H9 (cell line): Measurements from ENCODE around the gene NRCAM. TPM values are rescaled to one million over a fixed set of nuclear protein-coding genes. Genes with fewer than 3 reads are reported as not detected.

Experiments used
- DNase-seq: peaks from one replicate; pipeline ENCODE4 v3.0.0-alpha.2; 2017
- H2AFZ ChIP-seq: one replicate; pipeline ENCODE4 v1.6.1; 2013; ENCODE audit warnings: mild to moderate bottlenecking, low read length, control low read depth, moderate library complexity
- H2AK5ac ChIP-seq: 2 replicates; pipeline ENCODE4 v1.6.1; 2013; ENCODE audit warnings: low read length, control low read depth, mixed read lengths; ENCODE audit not compliant: insufficient read length
- H2BK120ac ChIP-seq: one replicate; pipeline ENCODE4 v1.6.1; 2013; ENCODE audit warnings: low read depth, mild to moderate bottlenecking, low read length, control low read depth, inconsistent platforms; ENCODE audit not compliant: poor library complexity, severe bottlenecking
- H2BK12ac ChIP-seq: 2 replicates; pipeline ENCODE4 v1.6.1; 2013; ENCODE audit warnings: low read length, control low read depth, mixed read lengths, low read depth; ENCODE audit not compliant: insufficient read length
- H2BK15ac ChIP-seq: 2 replicates; pipeline ENCODE4 v1.6.1; 2013; ENCODE audit warnings: low read depth, low read length, control low read depth
- H2BK20ac ChIP-seq: one replicate; pipeline ENCODE4 v1.6.1; 2013; ENCODE audit warnings: low read depth, mild to moderate bottlenecking, low read length, control low read depth, inconsistent platforms; ENCODE audit not compliant: poor library complexity, severe bottlenecking
- H2BK5ac ChIP-seq: 2 replicates; pipeline ENCODE4 v1.6.1; 2013; ENCODE audit warnings: low read length, control low read depth, mixed read lengths; ENCODE audit not compliant: insufficient read length
- H3K14ac ChIP-seq: 2 replicates; pipeline ENCODE4 v1.6.1; 2013; ENCODE audit warnings: low read length, control low read depth; ENCODE audit not compliant: insufficient read depth
- H3K18ac ChIP-seq: 2 replicates; pipeline ENCODE4 v1.6.1; 2013; ENCODE audit warnings: low read depth, mild to moderate bottlenecking, mixed read lengths, low read length, control low read depth; ENCODE audit not compliant: insufficient read length
- H3K23ac ChIP-seq: 2 replicates; pipeline ENCODE4 v1.6.1; 2013; ENCODE audit warnings: low read length, control low read depth, mixed read lengths, low read depth; ENCODE audit not compliant: insufficient read length
- H3K23me2 ChIP-seq: 2 replicates; pipeline ENCODE4 v1.6.1; 2013; ENCODE audit warnings: low read depth, mild to moderate bottlenecking, mixed read lengths, low read length, control low read depth; ENCODE audit not compliant: insufficient read length, poor library complexity, severe bottlenecking
- H3K27ac ChIP-seq: 2 replicates; pipeline ENCODE4 v1.5.1; 2013; ENCODE audit warnings: low read length, control low read depth, mixed read lengths, low read depth; ENCODE audit not compliant: insufficient read length
- H3K27me3 ChIP-seq: 2 replicates; pipeline ENCODE4 v1.6.1; 2013; ENCODE audit warnings: low read length, control low read depth, inconsistent platforms; ENCODE audit not compliant: insufficient read depth
- H3K4ac ChIP-seq: 2 replicates; pipeline ENCODE4 v1.6.1; 2013; ENCODE audit warnings: low read depth, mild to moderate bottlenecking, control low read depth, inconsistent platforms, low read length, moderate library complexity
- H3K4me1 ChIP-seq: 2 replicates; pipeline ENCODE4 v1.6.1; 2013; ENCODE audit warnings: low read length, control low read depth, inconsistent platforms; ENCODE audit not compliant: insufficient read depth
- H3K4me2 ChIP-seq: 2 replicates; pipeline ENCODE4 v1.6.1; 2013; ENCODE audit warnings: low read length, control low read depth, mixed read lengths; ENCODE audit not compliant: insufficient read length, insufficient read depth
- H3K56ac ChIP-seq: 2 replicates; pipeline ENCODE4 v1.6.1; 2013; ENCODE audit warnings: low read depth, mild to moderate bottlenecking, mixed read lengths, low read length, control low read depth; ENCODE audit not compliant: insufficient read length
- H3K79me1 ChIP-seq: 2 replicates; pipeline ENCODE4 v1.6.1; 2013; ENCODE audit warnings: low read depth, mild to moderate bottlenecking, moderate library complexity, low read length, control low read depth, inconsistent platforms; ENCODE audit not compliant: insufficient read depth, poor library complexity, severe bottlenecking
- H3K79me2 ChIP-seq: 2 replicates; pipeline ENCODE4 v1.6.1; 2013; ENCODE audit warnings: low read length, control low read depth, inconsistent platforms; ENCODE audit not compliant: insufficient read depth
- H3K9ac ChIP-seq: 2 replicates; pipeline ENCODE4 v1.6.1; 2013; ENCODE audit warnings: low read length, control low read depth, mixed read lengths; ENCODE audit not compliant: insufficient read length; ENCODE audit errors: extremely low read depth
- H3K9me3 ChIP-seq: one replicate; pipeline ENCODE4 v1.6.1; 2013; ENCODE audit warnings: low read depth, low read length, inconsistent platforms; ENCODE audit not compliant: control insufficient read depth
- H3T11ph ChIP-seq: one replicate; pipeline ENCODE4 v1.6.1; 2013; ENCODE audit warnings: mild to moderate bottlenecking, low read length, control low read depth, inconsistent platforms
- H4K20me1 ChIP-seq: one replicate; pipeline ENCODE4 v1.6.1; 2013; ENCODE audit not compliant: control insufficient read depth, insufficient read length, insufficient read depth
- H4K5ac ChIP-seq: 2 replicates; pipeline ENCODE4 v1.6.1; 2013; ENCODE audit warnings: low read depth, mild to moderate bottlenecking, mixed read lengths, low read length, control low read depth; ENCODE audit not compliant: insufficient read length
- H4K8ac ChIP-seq: replicated peaks from 2 replicates; pipeline ENCODE4 v1.6.1; 2013; ENCODE audit warnings: low read length, control low read depth, mixed read lengths, low read depth; ENCODE audit not compliant: insufficient read length
- H4K91ac ChIP-seq: 2 replicates; pipeline ENCODE4 v1.6.1; 2013; ENCODE audit warnings: low read depth, mild to moderate bottlenecking, moderate library complexity, mixed read lengths, low read length, control low read depth; ENCODE audit not compliant: insufficient read length
- H3K27ac Mint-ChIP-seq, 3 experiments: 2 replicates in 2 of 3; 3 replicates in 1 of 3; pipeline ENCODE4 v1.8.0; 2020 to 2021; ENCODE audit warnings: mixed read lengths in 3 of 3, mild to moderate bottlenecking in 1 of 3, moderate library complexity in 1 of 3
- H3K27me3 Mint-ChIP-seq: 2 replicates; pipeline ENCODE4 v1.8.0; 2021; ENCODE audit warnings: low read depth, mild to moderate bottlenecking, moderate library complexity, mixed read lengths
- H3K36me3 Mint-ChIP-seq, 3 experiments: 2 replicates in 2 of 3; 3 replicates in 1 of 3; pipeline ENCODE4 v1.8.0; 2020 to 2021; ENCODE audit warnings: low read depth in 3 of 3, mixed read lengths in 3 of 3; ENCODE audit not compliant: insufficient read depth in 1 of 3
- H3K4me1 Mint-ChIP-seq, 2 experiments: 2 replicates each; pipeline ENCODE4 v1.8.0; 2020; ENCODE audit warnings: mixed read lengths in 2 of 2
- H3K4me3 Mint-ChIP-seq, 2 experiments: 2 replicates in 1 of 2; 3 replicates in 1 of 2; pipeline ENCODE4 v1.8.0; 2020 to 2021; ENCODE audit warnings: mild to moderate bottlenecking in 2 of 2, mixed read lengths in 2 of 2, moderate library complexity in 1 of 2
- H3K9me3 Mint-ChIP-seq, 2 experiments: 2 replicates in 1 of 2; 3 replicates in 1 of 2; pipeline ENCODE4 v1.8.0; 2020; ENCODE audit warnings: mild to moderate bottlenecking in 2 of 2, mixed read lengths in 2 of 2, moderate library complexity in 1 of 2
- WGBS: extraction: QIAGEN DNeasy Blood & Tissue Kit; methylation state at CpG from one replicate; pipeline ENCODE4 v1.1.7; 2013; ENCODE audit warnings: missing lambda C conversion rate, low lambda C conversion rate, mixed read lengths; ENCODE audit not compliant: insufficient read length; ENCODE audit errors: extremely low coverage; 5-methylcytosine and 5-hydroxymethylcytosine counted together
- total RNA-seq: library from RNA; stranded (reverse); gene quantifications from 2 replicates; pipeline ENCODE4 v1.2.1, GENCODE V29; 2021
- TF ChIP-seq, protein P1 (sequence below): fragments of 200-600 bp; sonication (generic); conservative IDR thresholded peaks from 3 replicates; pipeline ENCODE4 v1.8.0; 2021; ENCODE audit warnings: antibody characterized with exemption, mild to moderate bottlenecking

Gene NRCAM
- total RNA-seq, 1 experiment from 2014 or later: 2.3 TPM

DNA sequence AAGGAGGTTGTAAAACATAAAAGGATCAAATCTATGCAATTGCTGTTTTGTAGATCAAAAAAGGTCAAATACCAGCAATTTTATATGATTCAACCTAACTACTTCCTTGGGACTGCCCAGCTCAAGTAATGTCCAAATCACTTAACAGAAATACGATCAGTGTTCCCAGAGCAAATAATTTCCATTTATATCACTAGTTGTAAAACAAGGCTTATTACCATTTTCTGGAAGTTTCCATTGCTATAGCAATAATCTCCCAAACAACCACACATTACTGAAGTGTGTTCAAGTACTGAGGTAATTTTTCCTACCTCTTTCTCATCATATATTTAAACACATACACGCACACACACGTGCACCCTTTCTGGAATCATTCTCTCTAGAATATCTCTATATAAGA, 123.3 kb downstream of the NRCAM start:
- Histone ChIP-seq H3K27me3 (no peaks in the 10 kb centered on the region), H2BK15ac (no peak overlapping the region), H3T11ph (no peak overlapping the region), H2BK5ac (no peak overlapping the region), H4K91ac (no peak overlapping the region), H4K8ac (no peak overlapping the region), H4K5ac (no peak overlapping the region), H3K4ac (no peak overlapping the region), H2BK20ac (no peak overlapping the region), H2AFZ (no peak overlapping the region), H3K4me2 (no peak overlapping the region), H2AK5ac (no peak overlapping the region), H2BK12ac (no peak overlapping the region), H3K14ac (no peak overlapping the region), H3K4me1 (no peaks in the 10 kb centered on the region), H3K9ac (no peak overlapping the region), H3K79me1 (no peaks in the 10 kb centered on the region), H3K23me2 (no peaks in the 10 kb centered on the region), H3K56ac (no peak overlapping the region), H3K18ac (no peak overlapping the region), H2BK120ac (no peak overlapping the region), H3K23ac (no peak overlapping the region), H3K9me3 (no peaks in the 10 kb centered on the region), H3K27ac (no peak overlapping the region), H4K20me1 (no peaks in the 10 kb centered on the region), H3K79me2 (no peaks in the 10 kb centered on the region)
- TF ChIP-seq, protein P1, sequence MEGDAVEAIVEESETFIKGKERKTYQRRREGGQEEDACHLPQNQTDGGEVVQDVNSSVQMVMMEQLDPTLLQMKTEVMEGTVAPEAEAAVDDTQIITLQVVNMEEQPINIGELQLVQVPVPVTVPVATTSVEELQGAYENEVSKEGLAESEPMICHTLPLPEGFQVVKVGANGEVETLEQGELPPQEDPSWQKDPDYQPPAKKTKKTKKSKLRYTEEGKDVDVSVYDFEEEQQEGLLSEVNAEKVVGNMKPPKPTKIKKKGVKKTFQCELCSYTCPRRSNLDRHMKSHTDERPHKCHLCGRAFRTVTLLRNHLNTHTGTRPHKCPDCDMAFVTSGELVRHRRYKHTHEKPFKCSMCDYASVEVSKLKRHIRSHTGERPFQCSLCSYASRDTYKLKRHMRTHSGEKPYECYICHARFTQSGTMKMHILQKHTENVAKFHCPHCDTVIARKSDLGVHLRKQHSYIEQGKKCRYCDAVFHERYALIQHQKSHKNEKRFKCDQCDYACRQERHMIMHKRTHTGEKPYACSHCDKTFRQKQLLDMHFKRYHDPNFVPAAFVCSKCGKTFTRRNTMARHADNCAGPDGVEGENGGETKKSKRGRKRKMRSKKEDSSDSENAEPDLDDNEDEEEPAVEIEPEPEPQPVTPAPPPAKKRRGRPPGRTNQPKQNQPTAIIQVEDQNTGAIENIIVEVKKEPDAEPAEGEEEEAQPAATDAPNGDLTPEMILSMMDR: no peak
- H3K4me1 Mint-ChIP-seq: peaks cover 26 to 35% of the 10 kb centered on the region in 2 experiments
- no peak for DNase-seq
- H3K9me3 Mint-ChIP-seq: no peaks in the 10 kb centered on the region
- H3K27ac Mint-ChIP-seq: no peak overlapping the region
- H3K27me3 Mint-ChIP-seq: no peaks in the 10 kb centered on the region
- H3K4me3 Mint-ChIP-seq: no peak overlapping the region
- H3K36me3 Mint-ChIP-seq: no peaks in the 10 kb centered on the region
- WGBS: no CpG with 5 or more reads among the region's 3 CpGs
